A549 (cell line): ENCODE results near the gene LRP1. TPM values are rescaled to one million over a fixed set of nuclear protein-coding genes. Genes with fewer than 3 reads are reported as not detected.

Experiments
- ATAC-seq, 2 experiments: fragments of 200-7000 bp in 1 of 2; fragments of >200 bp in 1 of 2; cut with Nextera tagmentation in 1 of 2; cut with Tn5 transposase in 1 of 2; 3 replicates each; pipeline versions ENCODE4 v1.8.0 to v1.9.1; 2018 to 2020; ENCODE audit warnings: mild to moderate bottlenecking in 1 of 2, moderate library complexity in 1 of 2
- CTCF ChIA-PET: fragments of 300-600 bp; sonication (Branson Sonifier 250); formaldehyde crosslinking; extraction: SDS; loops from one replicate; lab custom pipeline; 2021; ENCODE audit warnings: antibody characterized with exemption, inconsistent platforms; lab: Yijun Ruan, JAX
- POLR2A ChIA-PET: fragments of 350-600 bp; formaldehyde crosslinking; extraction: SDS; loops from one replicate; lab custom pipeline; 2021; ENCODE audit warnings: antibody characterized with exemption, inconsistent platforms; lab: Yijun Ruan, JAX
- DNase-seq, 2 experiments: peaks; one replicate each; pipeline versions ENCODE4 v3.0.0 to v3.0.0-alpha.2; 2011 to 2016; ENCODE audit warnings: low read depth in 1 of 2, low spot score in 1 of 2
- FAIRE-seq: peaks from 2 replicates; lab custom pipeline; 2011; peaks lifted over from hg19 to GRCh38; lab: Jason Lieb, UNC
- H3K27ac ChIP-seq, 2 experiments: fragments of >200 bp; sonication (Bioruptor Twin); formaldehyde crosslinking; 3 replicates each; pipeline ENCODE4 v1.5.1; 2016 to 2017
- H3K4me1 ChIP-seq: fragments of >200 bp; sonication (Bioruptor Twin); formaldehyde crosslinking; 3 replicates; pipeline ENCODE4 v1.6.1; 2016
- H3K4me2 ChIP-seq: fragments of >200 bp; sonication (Bioruptor Twin); formaldehyde crosslinking; 3 replicates; pipeline ENCODE4 v1.6.1; 2016
- H3K4me3 ChIP-seq: fragments of >200 bp; sonication (Bioruptor Twin); formaldehyde crosslinking; 3 replicates; pipeline ENCODE4 v1.5.1; 2016
- H3K9me3 ChIP-seq: fragments of >200 bp; sonication (Bioruptor Twin); formaldehyde crosslinking; 3 replicates; pipeline ENCODE4 v1.6.1; 2016
- BHLHE40 ChIP-seq: IDR thresholded peaks from 2 replicates; pipeline ENCODE4 v1.6.1; 2012; ENCODE audit warnings: low read depth, low read length, inconsistent platforms
- CBX2 ChIP-seq: fragments of 200-600 bp; sonication (generic); IDR thresholded peaks from 2 replicates; pipeline ENCODE4 v1.6.1; 2016; ENCODE audit warnings: low read depth, mild to moderate bottlenecking, borderline replicate concordance
- CHD2 ChIP-seq: fragments of 150-350 bp; IDR thresholded peaks from 2 replicates; pipeline ENCODE4 v1.6.1; 2014; ENCODE audit warnings: low read length; ENCODE audit not compliant: partially characterized antibody
- EP300 ChIP-seq, 2 experiments: fragments of >200 bp; sonication (Bioruptor Twin); formaldehyde crosslinking; IDR thresholded peaks; 2 replicates in 1 of 2; 3 replicates in 1 of 2; pipeline ENCODE4 v1.6.1; 2016 to 2017
- ESRRA ChIP-seq: fragments of 150-350 bp; IDR thresholded peaks from 2 replicates; pipeline ENCODE4 v1.6.1; 2014; ENCODE audit warnings: mild to moderate bottlenecking, low read length, borderline replicate concordance
- FOSB ChIP-seq: fragments of 250-450 bp; sonication (Bioruptor Pico); IDR thresholded peaks from 2 replicates; pipeline ENCODE4 v1.5.0; 2020; ENCODE audit warnings: mild to moderate bottlenecking, moderate library complexity
- FOSL2 ChIP-seq, 2 experiments: fragments of 450-650 bp in 1 of 2; fragments of >200 bp in 1 of 2; sonication (Bioruptor Twin) in 1 of 2; formaldehyde crosslinking; IDR thresholded peaks; 2 replicates each; pipeline versions ENCODE4 v1.5.0 to v1.6.1; 2016 to 2020; ENCODE audit warnings: mild to moderate bottlenecking in 1 of 2, moderate library complexity in 1 of 2
- FOXS1 ChIP-seq: fragments of 250-450 bp; sonication (Bioruptor Pico); IDR thresholded peaks from 2 replicates; pipeline ENCODE4 v1.5.0; 2020; ENCODE audit warnings: mild to moderate bottlenecking, moderate library complexity
- HDAC2 ChIP-seq: fragments of 200-600 bp; sonication (generic); IDR thresholded peaks from 2 replicates; pipeline ENCODE4 v1.6.1; 2016
- HES2 ChIP-seq: fragments of >200 bp; sonication (Bioruptor Twin); formaldehyde crosslinking; IDR thresholded peaks from 2 replicates; pipeline ENCODE4 v1.6.1; 2016
- JUNB ChIP-seq: fragments of >200 bp; sonication (Bioruptor Twin); formaldehyde crosslinking; IDR thresholded peaks from 2 replicates; pipeline ENCODE4 v1.6.1; 2016
- MAFK ChIP-seq: fragments of 450-650 bp; IDR thresholded peaks from 2 replicates; pipeline ENCODE4 v1.6.1; 2014; ENCODE audit not compliant: partially characterized antibody
- NPAS2 ChIP-seq: fragments of 250-450 bp; sonication (Bioruptor Pico); IDR thresholded peaks from 2 replicates; pipeline ENCODE4 v1.8.0; 2022; ENCODE audit warnings: mild to moderate bottlenecking, moderate library complexity, borderline replicate concordance
- POLR2A ChIP-seq: IDR thresholded peaks from 2 replicates; pipeline ENCODE4 v1.6.1; 2012; ENCODE audit warnings: mild to moderate bottlenecking, low read length
- POLR2AphosphoS2 ChIP-seq: conservative IDR thresholded peaks from 2 replicates; pipeline ENCODE4 v1.6.1; 2012; ENCODE audit warnings: low read length, improper control_type of control experiment, inconsistent platforms
- RARB ChIP-seq: fragments of 250-450 bp; sonication (Bioruptor Pico); IDR thresholded peaks from 2 replicates; pipeline ENCODE4 v1.8.0; 2021; ENCODE audit warnings: mild to moderate bottlenecking, moderate library complexity
- REST ChIP-seq: fragments of 200-600 bp; sonication (generic); IDR thresholded peaks from 2 replicates; pipeline ENCODE4 v1.6.1; 2016; ENCODE audit warnings: antibody characterized with exemption, mild to moderate bottlenecking, moderate library complexity
- RFX5 ChIP-seq: fragments of 450-650 bp; IDR thresholded peaks from 2 replicates; pipeline ENCODE4 v1.7.1; 2014; ENCODE audit warnings: antibody characterized with exemption, mild to moderate bottlenecking, moderate library complexity
- RNF2 ChIP-seq: fragments of 200-600 bp; sonication (generic); IDR thresholded peaks from 2 replicates; pipeline ENCODE4 v1.6.1; 2016; ENCODE audit warnings: low read depth, mild to moderate bottlenecking, antibody characterized with exemption, moderate library complexity, borderline replicate concordance
- TFCP2L1 ChIP-seq: fragments of 250-450 bp; sonication (Bioruptor Pico); IDR thresholded peaks from 2 replicates; pipeline ENCODE4 v1.5.0; 2021; ENCODE audit warnings: mild to moderate bottlenecking
- USF2 ChIP-seq: fragments of 450-650 bp; IDR thresholded peaks from 2 replicates; pipeline ENCODE4 v1.6.1; 2014; ENCODE audit warnings: antibody characterized with exemption
- ZSCAN20 ChIP-seq: fragments of 250-450 bp; sonication (Bioruptor Pico); IDR thresholded peaks from 2 replicates; pipeline ENCODE4 v1.8.0; 2022; ENCODE audit warnings: mild to moderate bottlenecking, moderate library complexity
- WGBS: methylation state at CpG from one replicate; pipeline ENCODE4 v1.1.6; 2017; ENCODE audit errors: missing lambda C conversion rate; 5-methylcytosine and 5-hydroxymethylcytosine counted together
- polyA plus RNA-seq, 4 experiments: library from polyadenylated mRNA; depleted of rRNA in 3 of 4; stranded (reverse); fragments of >200 nt; fragmentation: RNase III in 1 of 4; extraction: RNeasy Plus Mini Kit Qiagen cat#74134 plus additional on column Dnase treatment in 1 of 4; gene quantifications; 2 replicates in 3 of 4; 3 replicates in 1 of 4; pipeline ENCODE4 v1.2.3, GENCODE V29; 2011 to 2017

The LRP1 gene
- polyA plus RNA-seq, 2 of the 4 experiments (the other 2 are of a cell fraction): 5.6 to 9.4 TPM

GRCh38 chr12:57131896-57132744, 3.8 kb downstream of the LRP1 start (continued):
- TF ChIP-seq FOSB: no peak

- no peak overlapping the region for H3K4me3 ChIP-seq
- no peaks in the 10 kb centered on the region for H3K9me3 ChIP-seq
- peak overlapping the region in 1 of 2 experiments; percentile 57; a peak in 3 of 6 replicates for H3K27ac ChIP-seq
- peaks cover 40% of the 10 kb centered on the region; the same call in 2 of the 3 replicates for H3K4me1 ChIP-seq
- ChIA-PET CTCF (interaction anchor here (0.6 to 20.0 kb wide), 5 partner anchors 9 to 128 kb away, joined by 3 to 1152 read pairs (median 3); no protein-coding TSS in a partner anchor), POLR2A (no interaction called here)
- H3K4me2 ChIP-seq: peak overlapping the region; percentile 2; the same call in 1 of the 3 replicates
- no peak for ATAC-seq
- TF ChIP-seq NPAS2 (no peak), RNF2 (no peak), TFCP2L1 (CRISPR knock-in tag) (no peak), RARB (no peak), JUNB (no peak), HES2 (no peak), BHLHE40 (no peak), MAFK (no peak), EP300 (IDR thresholded peaks at IDR 0.05) (no peak), HDAC2 (no peak), ESRRA (no peak), CBX2 (no peak), FOXS1 (no peak), ZSCAN20 (CRISPR knock-in tag) (no peak), CHD2 (no peak), FOSL2 (IDR thresholded peaks at IDR 0.05) (no peak), FOSL2 (CRISPR knock-in tag; IDR thresholded peaks at IDR 0.05) (no peak), USF2 (no peak)
- 46% methylated on average over 4 of the region's 4 CpGs for WGBS
- no peak for DNase-seq
- no peak for FAIRE-seq
Measured at GRCh38 chr12:57133013-57133569, 4.8 kb downstream of the LRP1 start.

- FAIRE-seq: no peak
- WGBS: 87% methylated on average over 6 of the region's 6 CpGs
- CTCF ChIA-PET: interaction anchor here (0.7 to 20.0 kb wide), 4 partner anchors 10 to 44 kb away, joined by 3 to 1152 read pairs (median 27); no protein-coding TSS in a partner anchor
Measured at GRCh38 chr12:57133916-57134315, 5.6 kb downstream of the LRP1 start.

More at GRCh38 chr12:57133916-57134315, 5.6 kb downstream of the LRP1 start:
- Histone ChIP-seq H3K4me3 (no peak overlapping the region), H3K27ac (peak overlapping the region in 1 of 2 experiments; percentile 57; a peak in 2 of 6 replicates), H3K4me1 (peaks cover 48% of the 10 kb centered on the region), H3K4me2 (no peak overlapping the region), H3K9me3 (no peaks in the 10 kb centered on the region)
- no peak for DNase-seq
- no peak for ATAC-seq
- no peak for TF ChIP-seq RFX5
- TF ChIP-seq POLR2AphosphoS2: no peak
- TF ChIP-seq POLR2A: no peak
- TF ChIP-seq REST: no peak
- POLR2A ChIA-PET: no interaction called here
